Skeletal muscle tissue (tissue), 5 donors: ENCODE results near the gene BCLAF3. TPM values are rescaled to one million over a fixed set of nuclear protein-coding genes. Genes with fewer than 3 reads are reported as not detected.

Experiments
- H3K27ac ChIP-seq: one replicate; pipeline ENCODE4 v1.7.0; 2013; ENCODE audit warnings: mild to moderate bottlenecking, low read depth, low read length, inconsistent platforms
- H3K27me3 ChIP-seq, 3 donors: one replicate each; pipeline ENCODE4 v1.7.0; 2013; ENCODE audit warnings: low read length in 3 of 3; ENCODE audit not compliant: control insufficient read depth in 3 of 3, insufficient read depth in 3 of 3
- H3K36me3 ChIP-seq, 3 donors: one replicate each; pipeline ENCODE4 v1.7.0; 2013; ENCODE audit warnings: low read length in 3 of 3; ENCODE audit not compliant: control insufficient read depth in 3 of 3, insufficient read depth in 3 of 3
- H3K4me1 ChIP-seq, 3 donors: one replicate each; pipeline ENCODE4 v1.7.0; 2013; ENCODE audit warnings: low read length in 3 of 3, mild to moderate bottlenecking in 3 of 3; ENCODE audit not compliant: control insufficient read depth in 3 of 3, insufficient read depth in 3 of 3
- H3K4me3 ChIP-seq, 3 donors: one replicate each; pipeline ENCODE4 v1.7.0; 2013; ENCODE audit warnings: low read length in 3 of 3
- H3K9ac ChIP-seq, 3 donors: one replicate each; pipeline ENCODE4 v1.7.0; 2013; ENCODE audit warnings: low read length in 3 of 3, mild to moderate bottlenecking in 3 of 3, moderate library complexity in 2 of 3, low read depth in 1 of 3
- H3K9me3 ChIP-seq, 3 donors: one replicate each; pipeline ENCODE4 v1.7.0; 2013; ENCODE audit warnings: low read length in 3 of 3; ENCODE audit not compliant: control insufficient read depth in 3 of 3
- small RNA-seq: library from RNA; depleted of rRNA; stranded (forward); fragments of <200 nt; gene quantifications from one replicate; pipeline ENCODE3, GENCODE V24; 2014
- total RNA-seq: library from RNA; depleted of rRNA; stranded (reverse); fragments of >200 nt; gene quantifications from one replicate; pipeline ENCODE4 v1.2.3, GENCODE V29; 2014
- donor health status: Osteomylitis.

The BCLAF3 gene
- total RNA-seq, 1 donor from 2014 or later, result 8.9 TPM

- Histone ChIP-seq H3K9ac (no peak overlapping the region), H3K27me3 (peaks cover 0 to 3% (median 0%) of the 10 kb centered on the region in 3 donors), H3K36me3 (peaks cover 0 to 6% (median 2%) of the 10 kb centered on the region in 3 donors), H3K9me3 (no peaks in the 10 kb centered on the region), H3K4me1 (peaks cover 0 to 9% (median 6%) of the 10 kb centered on the region in 3 donors), H3K4me3 (no peak overlapping the region), H3K27ac (no peak overlapping the region)
Measured at GRCh38 chrX:19954335-19955096, 36.3 kb downstream of the BCLAF3 start.

- Histone ChIP-seq H3K4me1 (peaks cover 0 to 9% (median 6%) of the 10 kb centered on the region in 3 donors), H3K27me3 (peaks cover 0 to 3% (median 0%) of the 10 kb centered on the region in 3 donors), H3K27ac (no peak overlapping the region), H3K36me3 (peaks cover 0 to 8% (median 2%) of the 10 kb centered on the region in 3 donors), H3K9ac (no peak overlapping the region), H3K9me3 (no peaks in the 10 kb centered on the region), H3K4me3 (no peak overlapping the region)
Measured at GRCh38 chrX:19953145-19953544, 37.7 kb downstream of the BCLAF3 start.

GRCh38 chrX:19949340-19949739, 41.5 kb downstream of the BCLAF3 start:
- Histone ChIP-seq H3K9me3 (no peaks in the 10 kb centered on the region), H3K4me3 (no peak overlapping the region), H3K36me3 (peaks cover 0 to 7% (median 2%) of the 10 kb centered on the region in 3 donors), H3K4me1 (no peaks in the 10 kb centered on the region), H3K27me3 (peaks cover 0 to 3% (median 0%) of the 10 kb centered on the region in 3 donors), H3K27ac (no peak overlapping the region), H3K9ac (no peak overlapping the region)

- Histone ChIP-seq H3K4me3 (no peak overlapping the region), H3K4me1 (no peaks in the 10 kb centered on the region), H3K9me3 (no peaks in the 10 kb centered on the region), H3K27ac (no peak overlapping the region), H3K36me3 (peaks cover 0 to 2% (median 2%) of the 10 kb centered on the region in 3 donors), H3K9ac (no peak overlapping the region), H3K27me3 (no peaks in the 10 kb centered on the region)
Measured at GRCh38 chrX:19947612-19948011, 43.2 kb downstream of the BCLAF3 start.

Small RNAs within 50 kb of the gene (small RNA-seq; reads per million reads assigned to genes)
- gene MIR23C (0.16 reads per million), gene RF00019 (not detected)

Other genes with a start within 250 kb of the BCLAF3 start
- 7.3 TPM for gene SH3KBP1, start 103.5 kb downstream of the BCLAF3 start, total RNA-seq
- gene MAP7D2, start 125.8 kb upstream of the BCLAF3 start, total RNA-seq, result not detected
- gene EIF1AX, start 150.8 kb upstream of the BCLAF3 start, total RNA-seq, result 23.5 TPM